CD8-positive, alpha-beta memory T cell (primary cell): ENCODE measurements around the gene NBL1. TPM values are rescaled to one million over a fixed set of nuclear protein-coding genes. Genes with fewer than 3 reads are reported as not detected.

Source experiments
- CTCF ChIA-PET: fragments of 350-600 bp; sonication (Branson Sonifier 250); formaldehyde crosslinking; loops from one replicate; lab custom pipeline; 2021; ENCODE audit warnings: antibody characterized with exemption; lab: Charles Lee
- POLR2A ChIA-PET: fragments of 350-600 bp; sonication (Branson Sonifier 250); formaldehyde crosslinking; loops from one replicate; lab custom pipeline; 2021; ENCODE audit warnings: antibody characterized with exemption; lab: Charles Lee
- DNase-seq, 5 donors: peaks; one replicate each; pipeline versions ENCODE4 v3.0.0 to v3.0.0-alpha.2; 2020 to 2022; ENCODE audit warnings: mixed read lengths in 1 of 5
- H3K27ac ChIP-seq: one replicate; pipeline ENCODE4 v1.7.0; 2013; ENCODE audit warnings: low read depth, mild to moderate bottlenecking, low read length, moderate library complexity
- H3K27me3 ChIP-seq: 2 replicates; pipeline ENCODE4 v1.7.0; 2013; ENCODE audit warnings: low read length, mild to moderate bottlenecking; ENCODE audit not compliant: insufficient read depth, poor library complexity, severe bottlenecking
- H3K36me3 ChIP-seq: 2 replicates; pipeline ENCODE4 v1.7.0; 2013; ENCODE audit warnings: mild to moderate bottlenecking, low read length, moderate library complexity; ENCODE audit not compliant: insufficient read depth
- H3K4me1 ChIP-seq: 2 replicates; pipeline ENCODE4 v1.7.0; 2013; ENCODE audit warnings: mild to moderate bottlenecking, low read length, moderate library complexity; ENCODE audit not compliant: insufficient read depth
- H3K4me3 ChIP-seq: 2 replicates; pipeline ENCODE4 v1.7.0; 2013; ENCODE audit warnings: mild to moderate bottlenecking, low read length
- H3K9me3 ChIP-seq: 2 replicates; pipeline ENCODE4 v1.7.0; 2013; ENCODE audit warnings: mild to moderate bottlenecking, low read length
- H3K27ac Mint-ChIP-seq, 8 donors: one replicate each; pipeline ENCODE4 v1.8.0; 2020 to 2021; ENCODE audit warnings: mixed read lengths in 8 of 8, mild to moderate bottlenecking in 6 of 8, inconsistent platforms in 3 of 8, moderate library complexity in 3 of 8
- H3K27me3 Mint-ChIP-seq, 2 donors: one replicate each; pipeline ENCODE4 v1.8.0; 2020 to 2021; ENCODE audit warnings: mixed read lengths in 2 of 2, mild to moderate bottlenecking in 1 of 2, moderate library complexity in 1 of 2
- H3K36me3 Mint-ChIP-seq, 3 donors: one replicate each; pipeline ENCODE4 v1.8.0; 2020 to 2021; ENCODE audit warnings: mixed read lengths in 3 of 3, inconsistent platforms in 1 of 3, mild to moderate bottlenecking in 1 of 3
- H3K4me1 Mint-ChIP-seq, 3 donors: one replicate each; pipeline ENCODE4 v1.8.0; 2020 to 2021; ENCODE audit warnings: mixed read lengths in 3 of 3, inconsistent platforms in 1 of 3, mild to moderate bottlenecking in 1 of 3
- H3K4me3 Mint-ChIP-seq, 7 donors: one replicate each; pipeline ENCODE4 v1.8.0; 2020 to 2021; ENCODE audit warnings: mixed read lengths in 7 of 7, mild to moderate bottlenecking in 6 of 7, moderate library complexity in 4 of 7, inconsistent platforms in 2 of 7
- H3K9me3 Mint-ChIP-seq, 5 donors: one replicate each; pipeline ENCODE4 v1.8.0; 2020 to 2022; ENCODE audit warnings: mixed read lengths in 5 of 5, mild to moderate bottlenecking in 3 of 5, moderate library complexity in 2 of 5, inconsistent platforms in 1 of 5
- polyA plus RNA-seq: library from polyadenylated mRNA; unstranded; fragments of 300-500 nt; fragmentation: Illumina TruSeq; gene quantifications from one replicate; pipeline ENCODE4 v1.2.3, GENCODE V29; 2021
- total RNA-seq, 2 experiments: library from RNA; stranded (reverse); gene quantifications; one replicate each; pipeline ENCODE4 v1.2.3, GENCODE V29; 2021

The NBL1 gene
- total and polyA plus RNA-seq, 3 experiments from 2014 or later = 8.1 to 36.3 (median 35.6) TPM

GRCh38 chr1:19648239-19648638, 4.1 kb downstream of the NBL1 start:
- H3K36me3 ChIP-seq = no peaks in the 10 kb centered on the region
- peaks cover 4% of the 10 kb centered on the region for H3K27me3 ChIP-seq
- DNase-seq = no peak
- H3K4me3 Mint-ChIP-seq = peak overlapping the region in 1 of 7 donors; percentile 81
- no peak overlapping the region for H3K27ac ChIP-seq
- H3K27ac Mint-ChIP-seq = peak overlapping the region in 3 of 8 donors; percentile 38 to 91 (median 55)
- H3K9me3 Mint-ChIP-seq = no peaks in the 10 kb centered on the region
- no peak overlapping the region for H3K4me3 ChIP-seq
- H3K4me1 Mint-ChIP-seq = peaks cover 16 to 49% (median 19%) of the 10 kb centered on the region in 3 donors
- H3K4me1 ChIP-seq = peaks cover 26% of the 10 kb centered on the region
- POLR2A ChIA-PET = no interaction called here
- peaks cover 0 to 2% (median 0%) of the 10 kb centered on the region in 3 donors for H3K36me3 Mint-ChIP-seq
- CTCF ChIA-PET = interaction anchor here (0.6 to 6.4 kb wide), 3 partner anchors 13 to 50 kb away, joined by 3 to 40 read pairs (median 3); no protein-coding TSS in a partner anchor
- peaks cover 3 to 14% of the 10 kb centered on the region in 2 donors for H3K27me3 Mint-ChIP-seq
- H3K9me3 ChIP-seq = no peaks in the 10 kb centered on the region

- no peak for DNase-seq
- H3K27me3 ChIP-seq = no peaks in the 10 kb centered on the region
- Mint-ChIP-seq H3K36me3 (peaks cover 0 to 2% (median 0%) of the 10 kb centered on the region in 3 donors), H3K4me1 (peaks cover 14 to 47% (median 20%) of the 10 kb centered on the region in 3 donors), H3K9me3 (no peaks in the 10 kb centered on the region), H3K4me3 (no peak overlapping the region), H3K27me3 (peaks cover 0 to 12% of the 10 kb centered on the region in 2 donors), H3K27ac (peak overlapping the region in 1 of 8 donors; percentile 41)
- H3K4me3 ChIP-seq = no peak overlapping the region
- H3K9me3 ChIP-seq = no peaks in the 10 kb centered on the region
- ChIA-PET CTCF (interaction anchor here (0.7 to 6.4 kb wide), 3 partner anchors 13 to 284 kb away, joined by 3 to 40 read pairs (median 3); no protein-coding TSS in a partner anchor), POLR2A (no interaction called here)
- H3K27ac ChIP-seq = no peak overlapping the region
- H3K36me3 ChIP-seq = no peaks in the 10 kb centered on the region
- H3K4me1 ChIP-seq = peaks cover 22% of the 10 kb centered on the region
Measured at GRCh38 chr1:19648689-19649088, 4.6 kb downstream of the NBL1 start.

GRCh38 chr1:19650416-19651140, 6.5 kb downstream of the NBL1 start:
- Mint-ChIP-seq H3K27ac (no peak overlapping the region), H3K4me1 (peaks cover 12 to 42% (median 23%) of the 10 kb centered on the region in 3 donors), H3K4me3 (no peak overlapping the region), H3K27me3 (peaks cover 0 to 9% of the 10 kb centered on the region in 2 donors), H3K36me3 (no peaks in the 10 kb centered on the region), H3K9me3 (no peaks in the 10 kb centered on the region)
- ChIA-PET CTCF (interaction anchor here (0.8 to 6.4 kb wide), 20 partner anchors 9 to 511 kb away, joined by 3 to 40 read pairs (median 4); partner anchors contain the start of genes EMC1 and MRTO4), POLR2A (interaction anchor here (0.5 to 1.0 kb wide), 3 partner anchors 9 to 260 kb away, joined by 3 to 4 read pairs (median 3); a partner anchor contains a TSS)
- H3K27me3 ChIP-seq = no peaks in the 10 kb centered on the region
- H3K4me3 ChIP-seq = no peak overlapping the region
- DNase-seq = no peak
- H3K9me3 ChIP-seq = no peaks in the 10 kb centered on the region
- H3K4me1 ChIP-seq = peaks cover 15% of the 10 kb centered on the region
- no peaks in the 10 kb centered on the region for H3K36me3 ChIP-seq
- H3K27ac ChIP-seq = no peak overlapping the region

GRCh38 chr1:19651141-19651737, 7.1 kb downstream of the NBL1 start:
- H3K4me1 Mint-ChIP-seq = peaks cover 12 to 35% (median 18%) of the 10 kb centered on the region in 3 donors
- H3K27me3 Mint-ChIP-seq = peaks cover 0 to 4% of the 10 kb centered on the region in 2 donors
- Histone ChIP-seq H3K9me3 (no peaks in the 10 kb centered on the region), H3K27ac (no peak overlapping the region), H3K4me3 (no peak overlapping the region), H3K27me3 (no peaks in the 10 kb centered on the region), H3K36me3 (no peaks in the 10 kb centered on the region), H3K4me1 (peaks cover 12% of the 10 kb centered on the region)
- DNase-seq = peak in 3 of 5 donors; percentile 28 to 62 (median 45)
- peak overlapping the region in 1 of 8 donors; percentile 8 for H3K27ac Mint-ChIP-seq
- no peaks in the 10 kb centered on the region for H3K9me3 Mint-ChIP-seq
- no peak overlapping the region for H3K4me3 Mint-ChIP-seq
- ChIA-PET CTCF (interaction anchor here (0.8 to 6.4 kb wide), 21 partner anchors 10 to 512 kb away, joined by 3 to 40 read pairs (median 4); partner anchors contain the start of genes EMC1 and MRTO4), POLR2A (interaction anchor here (0.5 to 1.0 kb wide), 3 partner anchors 9 to 261 kb away, joined by 3 to 4 read pairs (median 3); a partner anchor contains a TSS)
- H3K36me3 Mint-ChIP-seq = peaks cover 0 to 4% (median 3%) of the 10 kb centered on the region in 3 donors

DNA sequence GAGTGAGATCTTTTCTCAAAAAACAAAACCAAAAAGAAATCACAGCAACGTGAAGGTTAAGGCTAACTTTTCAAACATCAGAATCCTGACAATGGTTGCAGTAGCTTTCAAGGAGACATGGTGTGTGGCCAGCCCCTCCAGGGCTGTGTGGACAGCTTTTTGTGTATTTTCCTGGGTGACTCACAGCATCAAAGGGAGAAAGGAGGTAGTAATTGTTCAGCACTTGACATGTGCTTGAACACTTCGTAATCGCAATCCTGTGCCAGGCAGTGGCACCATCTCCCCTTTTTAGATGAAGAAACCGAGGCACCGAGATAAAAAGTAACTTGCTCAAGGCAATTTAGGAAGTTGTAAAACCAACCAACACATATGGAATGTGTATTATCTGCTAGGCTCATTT, 10.3 kb downstream of the NBL1 start:
- no peaks in the 10 kb centered on the region for H3K27me3 Mint-ChIP-seq

DNA sequence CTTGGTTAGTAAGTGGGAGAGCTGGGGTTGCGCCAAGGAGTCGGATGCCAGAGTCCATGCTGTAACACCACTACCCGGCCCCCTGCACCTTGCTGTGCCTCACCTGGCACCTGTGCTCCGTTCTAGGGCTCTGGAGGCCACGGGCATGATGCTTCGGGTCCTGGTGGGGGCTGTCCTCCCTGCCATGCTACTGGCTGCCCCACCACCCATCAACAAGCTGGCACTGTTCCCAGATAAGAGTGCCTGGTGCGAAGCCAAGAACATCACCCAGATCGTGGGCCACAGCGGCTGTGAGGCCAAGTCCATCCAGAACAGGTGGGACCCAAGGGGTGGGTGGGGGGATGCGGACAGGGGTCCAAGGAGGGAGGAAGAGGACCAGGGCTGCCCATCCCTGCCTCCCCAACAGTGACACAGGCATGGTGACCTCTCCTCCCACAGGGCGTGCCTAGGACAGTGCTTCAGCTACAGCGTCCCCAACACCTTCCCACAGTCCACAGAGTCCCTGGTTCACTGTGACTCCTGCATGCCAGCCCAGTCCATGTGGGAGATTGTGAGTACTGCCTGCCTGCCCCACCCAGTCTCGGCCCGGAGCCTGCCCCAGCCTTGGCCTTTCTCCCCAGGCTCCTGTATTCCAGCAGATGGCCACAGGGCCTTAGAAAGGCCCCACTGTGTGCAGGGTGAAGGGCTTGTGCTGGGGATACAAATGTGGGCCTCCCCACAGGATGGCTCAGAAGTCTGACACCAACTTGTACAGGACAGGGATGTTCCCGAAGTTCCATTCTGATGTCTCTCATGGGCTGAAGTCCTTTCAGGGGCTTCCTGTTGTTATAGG, 11.0 kb downstream of the NBL1 start:
- Mint-ChIP-seq H3K4me3 (no peak overlapping the region), H3K4me1 (peaks cover 6 to 21% (median 11%) of the 10 kb centered on the region in 3 donors), H3K9me3 (no peaks in the 10 kb centered on the region), H3K27me3 (peaks cover 0 to 1% of the 10 kb centered on the region in 2 donors), H3K27ac (no peak overlapping the region), H3K36me3 (peaks cover 0 to 8% (median 3%) of the 10 kb centered on the region in 3 donors)
- no peaks in the 10 kb centered on the region for H3K9me3 ChIP-seq
- no peaks in the 10 kb centered on the region for H3K4me1 ChIP-seq
- no peaks in the 10 kb centered on the region for H3K36me3 ChIP-seq
- no peak for DNase-seq
- CTCF ChIA-PET = interaction anchor here (1.1 to 4.0 kb wide), 8 partner anchors 17 to 308 kb away, joined by 3 to 18 read pairs (median 4); no protein-coding TSS in a partner anchor
- no peak overlapping the region for H3K4me3 ChIP-seq
- POLR2A ChIA-PET = no interaction called here
- no peak overlapping the region for H3K27ac ChIP-seq
- H3K27me3 ChIP-seq = no peaks in the 10 kb centered on the region

More for the DNA sequence above, 10.3 kb downstream of the NBL1 start:
- H3K4me3 Mint-ChIP-seq = no peak overlapping the region
- H3K4me1 ChIP-seq = no peaks in the 10 kb centered on the region
- ChIA-PET POLR2A (no interaction called here), CTCF (interaction anchor here (0.8 to 4.0 kb wide), 13 partner anchors 13 to 474 kb away, joined by 3 to 18 read pairs (median 4); a partner anchor contains a TSS)
- no peak for DNase-seq
- peak overlapping the region in 1 of 8 donors; percentile 11 for H3K27ac Mint-ChIP-seq
- no peaks in the 10 kb centered on the region for H3K9me3 Mint-ChIP-seq
- no peak overlapping the region for H3K27ac ChIP-seq
- H3K9me3 ChIP-seq = no peaks in the 10 kb centered on the region
- peaks cover 0 to 8% (median 3%) of the 10 kb centered on the region in 3 donors for H3K36me3 Mint-ChIP-seq
- H3K27me3 ChIP-seq = no peaks in the 10 kb centered on the region
- H3K4me1 Mint-ChIP-seq = peaks cover 3 to 18% (median 6%) of the 10 kb centered on the region in 3 donors
- no peaks in the 10 kb centered on the region for H3K36me3 ChIP-seq
- no peak overlapping the region for H3K4me3 ChIP-seq

DNA sequence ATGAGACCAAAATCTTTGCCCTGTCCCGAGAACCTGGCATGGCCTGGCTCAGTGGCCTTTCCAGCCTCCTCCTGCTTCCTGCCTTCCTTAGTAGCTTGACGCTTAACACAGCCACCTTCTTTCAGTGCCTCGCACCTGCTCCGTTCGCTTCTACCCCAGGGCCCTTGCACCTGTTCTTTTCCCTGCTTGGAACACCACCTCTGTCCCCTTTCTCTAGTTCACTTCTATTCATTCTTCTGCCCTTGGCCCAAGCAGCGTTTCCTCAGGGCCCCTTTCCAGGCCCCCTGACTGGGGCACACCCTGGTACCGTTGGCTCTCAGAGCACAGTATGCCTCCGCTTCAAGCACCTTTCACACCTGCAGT, 11.6 kb downstream of the NBL1 start:
- Histone ChIP-seq H3K36me3 (no peaks in the 10 kb centered on the region), H3K4me1 (no peaks in the 10 kb centered on the region), H3K9me3 (no peaks in the 10 kb centered on the region), H3K4me3 (no peak overlapping the region), H3K27ac (no peak overlapping the region), H3K27me3 (no peaks in the 10 kb centered on the region)
- H3K36me3 Mint-ChIP-seq = peaks cover 0 to 8% (median 3%) of the 10 kb centered on the region in 3 donors
- H3K27me3 Mint-ChIP-seq = peaks cover 0 to 1% of the 10 kb centered on the region in 2 donors
- DNase-seq = no peak
- POLR2A ChIA-PET = no interaction called here
- H3K9me3 Mint-ChIP-seq = no peaks in the 10 kb centered on the region
- no peak overlapping the region for H3K4me3 Mint-ChIP-seq
- H3K4me1 Mint-ChIP-seq = peaks cover 6 to 17% (median 11%) of the 10 kb centered on the region in 3 donors
- no peak overlapping the region for H3K27ac Mint-ChIP-seq
- CTCF ChIA-PET = interaction anchor here (1.0 to 9.6 kb wide), 5 partner anchors 20 to 73 kb away, joined by 3 to 168 read pairs (median 12); no protein-coding TSS in a partner anchor
